HPDE6-E6E7 (cell line): Measurements from ENCODE around the gene COL4A2.
"Not testable (repeated sequence)": the region's sequence is repeated elsewhere in the genome, so short reads cannot be mapped to it uniquely, and the experiment has no call there.

Experiments
- DNase-seq: peaks from one replicate; pipeline ENCODE4 v3.0.0; 2011; ENCODE audit warnings: missing footprints; ENCODE audit errors: extremely low spot score

Gene COL4A2

GRCh38 chr13:110474713-110475112, 167.6 kb downstream of the COL4A2 start:
- no peak for DNase-seq

GRCh38 chr13:110475117-110475516, 168.0 kb downstream of the COL4A2 start:
- DNase-seq = no peak

GRCh38 chr13:110475550-110476219, 168.6 kb downstream of the COL4A2 start:
- no peak for DNase-seq

GRCh38 chr13:110476220-110476617, 169.1 kb downstream of the COL4A2 start:
- DNase-seq = no peak

GRCh38 chr13:110477706-110478245, 170.7 kb downstream of the COL4A2 start:
- DNase-seq = no peak

- no peak for DNase-seq
These were observed 171.5 kb downstream of the COL4A2 start for GRCh38 chr13:110478405-110479214.

GRCh38 chr13:110479215-110479545, 172.1 kb downstream of the COL4A2 start:
- peak; percentile 13 for DNase-seq

GRCh38 chr13:110479648-110480047, 172.6 kb downstream of the COL4A2 start:
- DNase-seq = no peak

GRCh38 chr13:110480161-110480560, 173.1 kb downstream of the COL4A2 start:
- no peak for DNase-seq

GRCh38 chr13:110483386-110483968, 176.4 kb downstream of the COL4A2 start:
- DNase-seq = no peak

- no peak for DNase-seq
These were observed 177.4 kb downstream of the COL4A2 start for GRCh38 chr13:110484290-110485048.

- DNase-seq = no peak
These were observed 178.5 kb downstream of the COL4A2 start for GRCh38 chr13:110485604-110486003.

GRCh38 chr13:110486061-110486715, 179.1 kb downstream of the COL4A2 start:
- no peak for DNase-seq

GRCh38 chr13:110486880-110487279, 179.8 kb downstream of the COL4A2 start:
- DNase-seq = not testable (repeated sequence)

- DNase-seq = no peak
These were observed 183.1 kb downstream of the COL4A2 start for GRCh38 chr13:110490009-110490770.

- no peak for DNase-seq
These were observed 185.0 kb downstream of the COL4A2 start for GRCh38 chr13:110491869-110492678.

GRCh38 chr13:110492679-110493593, 185.9 kb downstream of the COL4A2 start:
- no peak for DNase-seq

- DNase-seq = no peak
These were observed 186.5 kb downstream of the COL4A2 start for GRCh38 chr13:110493613-110494012.

GRCh38 chr13:110495376-110495775, 188.3 kb downstream of the COL4A2 start:
- no peak for DNase-seq
